Heart left ventricle (tissue), 16 donors: ENCODE measurements around the gene ACVRL1. TPM values are rescaled to one million over a fixed set of nuclear protein-coding genes. Genes with fewer than 3 reads are reported as not detected.
A peak's percentile ranks its signal among the peaks of the same experiment; 100 is the strongest.

Experiments used
- ATAC-seq, 4 donors: fragments of 200-7000 bp; cut with Tn5 transposase; one replicate each; pipeline ENCODE4 v1.9.1; 2020 to 2022; ENCODE audit warnings: moderate library complexity in 4 of 4, mild to moderate bottlenecking in 3 of 4, moderate number of reproducible peaks in 1 of 4
- DNase-seq, 5 donors: peaks; one replicate each; pipeline ENCODE4 v3.0.0-alpha.2; 2020
- H3K27ac ChIP-seq, 12 donors: fragments of 200-600 bp; sonication (generic) in 4 of 12; one replicate each; pipeline versions ENCODE4 v1.5.0 to v1.8.0; 2016 to 2022; ENCODE audit warnings: mild to moderate bottlenecking in 2 of 12
- H3K27me3 ChIP-seq, 9 donors: fragments of 200-600 bp; sonication (generic) in 2 of 9; one replicate each; pipeline versions ENCODE4 v1.5.1 to v1.8.0; 2016 to 2022; ENCODE audit warnings: mild to moderate bottlenecking in 3 of 9
- H3K36me3 ChIP-seq, 9 donors: fragments of 200-600 bp; sonication (generic) in 2 of 9; one replicate each; pipeline versions ENCODE4 v1.5.0 to v1.8.0; 2018 to 2022; ENCODE audit warnings: mild to moderate bottlenecking in 2 of 9
- H3K4me1 ChIP-seq, 12 donors: fragments of 200-600 bp; sonication (generic) in 4 of 12; one replicate each; pipeline versions ENCODE4 v1.5.0 to v1.8.0; 2016 to 2022; ENCODE audit warnings: mild to moderate bottlenecking in 3 of 12
- H3K4me3 ChIP-seq, 12 donors: fragments of 200-600 bp; sonication (generic) in 4 of 12; one replicate each; pipeline versions ENCODE4 v1.5.0 to v1.8.0; 2017 to 2022; ENCODE audit warnings: mild to moderate bottlenecking in 9 of 12, moderate library complexity in 4 of 12
- H3K9me3 ChIP-seq, 12 donors: fragments of 200-600 bp; sonication (generic) in 4 of 12; one replicate each; pipeline versions ENCODE4 v1.5.0 to v1.8.0; 2016 to 2022; ENCODE audit warnings: mild to moderate bottlenecking in 1 of 12
- POLR2A ChIP-seq, 2 donors: fragments of 450-650 bp; IDR thresholded peaks; one replicate each; pipeline ENCODE4 v1.6.1; 2017; ENCODE audit warnings: antibody characterized with exemption in 2 of 2, mild to moderate bottlenecking in 2 of 2, moderate library complexity in 2 of 2
- WGBS, 4 donors: extraction: QIAGEN DNeasy Blood & Tissue Kit in 2 of 4; methylation state at CpG; one replicate each; pipeline versions ENCODE4 v1.1.5 to v1.1.7; 2013 to 2018; 5-methylcytosine and 5-hydroxymethylcytosine counted together
- intact Hi-C, 10 donors: fragments of 100-400 bp; cut with DNase I; formaldehyde crosslinking; loops; one replicate each; pipeline versions ENCODE4 v1.11.1 to v1.14.2; 2022
- polyA plus RNA-seq, 2 donors: library from polyadenylated mRNA; stranded (reverse); fragments of 200-250 nt; gene quantifications; one replicate each; pipeline ENCODE4 v1.2.3, GENCODE V29; 2013
- total RNA-seq, 9 donors: library from RNA; depleted of rRNA in 2 of 9; stranded (reverse); fragments of >200 nt in 2 of 9; fragmentation: NEBNext Ultra II Directional in 3 of 9; extraction: Animal tissue kit (Norgen Biotek cat#: 25700) in 3 of 9; gene quantifications; one replicate each; pipeline versions ENCODE4 v1.1.0 to v1.2.4, GENCODE V29; 2016 to 2023
- TF ChIP-seq, protein P1 (sequence below), 12 donors: fragments of 200-600 bp; sonication (generic) in 4 of 12; IDR thresholded peaks; one replicate each; pipeline versions ENCODE4 v1.5.0 to v1.8.0; 2018 to 2022; ENCODE audit warnings: antibody characterized with exemption in 12 of 12, mild to moderate bottlenecking in 5 of 12
- donor health status: ischemic (EF 13 %, LVEDD 7.1; RV severe dilation, severe dysfunction).
- donor health status: healthy with polysubstance abuse.
- donor health status: DM: no; HTN: yes; CAD: no.
- donor health status: DM: no; HTN: no; CAD: no.
- donor health status: ischemic (EF 25% LVEDD 6.9; RV normal size, moderate dysfunction).
- donor health status: ischemic (EF 25% LVEDD 5.7; RV mildly dilated, moderate dysfunction).
- donor health status: healthy.
- donor health status: DM: yes; HTN: yes; CAD: no.
- donor health status: ischemic (EF 35%, LVEDD 5.7; RV mildly dilated, moderate dysfunction).
- donor health status: nonischemic (EF 11% LVEDD 7.7; RV severe dilation, severe dysfunction).
- donor health status: DM: yes; HTN: yes; CAD: no.
- donor health status: PGD.
- donor health status: ischemic (EF 29% LVEDD 5.4; RV normal size, mild dysfunction).
- donor health status: nonischemic (EF 23%, LVEDD 6.1; RV moderate dilation, normal function).

Gene ACVRL1
- total and polyA plus RNA-seq, 11 donors = 20.5 to 116 (median 33.4) TPM

DNA sequence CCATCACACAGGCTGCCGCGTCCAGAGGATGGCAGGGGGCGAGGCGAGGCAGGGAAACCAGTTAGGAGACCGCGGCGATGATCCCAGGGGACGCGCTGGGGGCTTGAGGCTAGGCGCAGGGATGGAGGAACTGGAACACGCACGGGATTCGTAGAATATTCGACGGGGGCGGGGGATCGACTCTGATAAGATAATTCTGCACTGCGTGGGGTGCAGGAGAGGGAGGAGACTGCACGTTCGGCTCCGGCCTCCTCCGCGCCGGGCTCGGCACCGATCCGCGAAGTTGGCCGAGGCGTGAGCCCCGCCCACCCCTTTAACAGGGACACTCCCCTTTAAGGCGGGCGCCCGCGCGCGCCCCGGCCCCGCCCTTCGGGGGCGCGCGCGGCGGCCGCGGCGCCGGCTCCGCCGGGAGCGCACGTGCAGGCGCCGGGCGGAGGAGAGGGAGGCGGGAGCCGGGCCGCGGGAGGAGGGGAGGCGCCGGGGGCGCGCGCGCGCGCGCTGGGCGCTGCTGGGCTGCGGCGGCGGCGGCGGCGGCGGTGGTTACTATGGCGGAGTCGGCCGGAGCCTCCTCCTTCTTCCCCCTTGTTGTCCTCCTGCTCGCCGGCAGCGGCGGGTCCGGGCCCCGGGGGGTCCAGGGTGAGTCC lies 44.0 kb downstream of the ACVRL1 start, which contains the start of gene ACVR1B:
TSS of gene ACVR1B (plus strand) at position 501 of the 644 bp plus-strand sequence. CDS start at position 546, 45 bp downstream.
- peak within 1 kb of the TSS; percentile 77 to 100 (median 99) for H3K4me3 ChIP-seq
- TF ChIP-seq, protein P1, sequence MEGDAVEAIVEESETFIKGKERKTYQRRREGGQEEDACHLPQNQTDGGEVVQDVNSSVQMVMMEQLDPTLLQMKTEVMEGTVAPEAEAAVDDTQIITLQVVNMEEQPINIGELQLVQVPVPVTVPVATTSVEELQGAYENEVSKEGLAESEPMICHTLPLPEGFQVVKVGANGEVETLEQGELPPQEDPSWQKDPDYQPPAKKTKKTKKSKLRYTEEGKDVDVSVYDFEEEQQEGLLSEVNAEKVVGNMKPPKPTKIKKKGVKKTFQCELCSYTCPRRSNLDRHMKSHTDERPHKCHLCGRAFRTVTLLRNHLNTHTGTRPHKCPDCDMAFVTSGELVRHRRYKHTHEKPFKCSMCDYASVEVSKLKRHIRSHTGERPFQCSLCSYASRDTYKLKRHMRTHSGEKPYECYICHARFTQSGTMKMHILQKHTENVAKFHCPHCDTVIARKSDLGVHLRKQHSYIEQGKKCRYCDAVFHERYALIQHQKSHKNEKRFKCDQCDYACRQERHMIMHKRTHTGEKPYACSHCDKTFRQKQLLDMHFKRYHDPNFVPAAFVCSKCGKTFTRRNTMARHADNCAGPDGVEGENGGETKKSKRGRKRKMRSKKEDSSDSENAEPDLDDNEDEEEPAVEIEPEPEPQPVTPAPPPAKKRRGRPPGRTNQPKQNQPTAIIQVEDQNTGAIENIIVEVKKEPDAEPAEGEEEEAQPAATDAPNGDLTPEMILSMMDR (IDR thresholded peaks at IDR 0.05) = no peak
- peak in 1 of 2 donors; percentile 37 for TF ChIP-seq POLR2A (IDR thresholded peaks at IDR 0.05)
- no peaks in the 10 kb centered on the region for H3K27me3 ChIP-seq
- ATAC-seq = peak; percentile 92 to 95 (median 94)
- no peaks in the 10 kb centered on the region for H3K9me3 ChIP-seq
- no peaks in the 10 kb centered on the region for H3K36me3 ChIP-seq
- intact Hi-C loops = loop anchor here in 1 of 10 donors (2.0 kb wide), 1 partner anchor 21 kb away; no protein-coding TSS in a partner anchor
- H3K4me1 ChIP-seq = peaks cover 8 to 47% (median 32%) of the 10 kb centered on the region in 12 donors
- WGBS, 4 donors = 0% methylated on average over 33 to 86 of the region's 86 CpGs
- peak; percentile 91 to 96 (median 92) for DNase-seq
- peak within 1 kb of the TSS; percentile 74 to 96 (median 90) for H3K27ac ChIP-seq

- Histone ChIP-seq H3K4me1 (peaks cover 8 to 47% (median 32%) of the 10 kb centered on the region in 12 donors), H3K9me3 (peaks cover 0 to 4% (median 0%) of the 10 kb centered on the region in 12 donors), H3K27me3 (no peaks in the 10 kb centered on the region), H3K36me3 (no peaks in the 10 kb centered on the region), H3K27ac (peak overlapping the region; percentile 74 to 96 (median 90)), H3K4me3 (peak overlapping the region; percentile 77 to 100 (median 99))
- ATAC-seq = peak in 3 of 4 donors; percentile 20 to 28 (median 22)
- intact Hi-C loops = loop anchor here in 1 of 10 donors (2.0 kb wide), 1 partner anchor 21 kb away; no protein-coding TSS in a partner anchor
- no peak for TF ChIP-seq POLR2A (IDR thresholded peaks at IDR 0.05)
- DNase-seq = peak; percentile 32 to 68 (median 46)
- WGBS, 4 donors = 1 to 5% (median 2%) methylated on average over 14 to 50 of the region's 50 CpGs
Measured at GRCh38 chr12:51951843-51952722, 44.8 kb downstream of the ACVRL1 start.

DNA sequence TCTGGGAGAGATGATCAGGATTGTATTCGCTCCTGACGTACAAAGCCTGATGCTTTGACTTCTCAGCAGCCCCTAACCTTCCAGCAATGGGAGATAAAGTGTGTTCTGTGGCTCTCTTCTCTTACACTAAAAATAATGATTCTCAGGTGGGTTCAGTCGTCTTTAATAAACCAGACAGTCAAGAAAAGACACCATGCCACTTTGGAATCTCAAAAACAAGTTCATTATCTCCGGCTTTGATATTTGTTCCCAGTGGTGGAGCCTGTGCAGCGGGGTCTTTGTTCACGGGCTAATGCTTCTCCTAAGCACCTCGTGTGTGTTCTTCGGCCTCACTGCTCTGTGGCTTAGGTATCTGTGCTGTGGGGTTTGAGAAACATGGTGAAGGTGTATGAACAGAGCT lies 45.8 kb downstream of the ACVRL1 start:
- intact Hi-C loops = no loop called here
- ATAC-seq (no peak), DNase-seq (no peak)
- Histone ChIP-seq H3K4me3 (peak overlapping the region in 10 of 12 donors; percentile 77 to 100 (median 99)), H3K27ac (peak overlapping the region in 11 of 12 donors; percentile 16 to 96 (median 91)), H3K27me3 (no peaks in the 10 kb centered on the region), H3K4me1 (peaks cover 8 to 51% (median 32%) of the 10 kb centered on the region in 12 donors), H3K9me3 (peaks cover 0 to 4% (median 0%) of the 10 kb centered on the region in 12 donors), H3K36me3 (no peaks in the 10 kb centered on the region)
- WGBS, 4 donors = 48 to 56% (median 51%) methylated on average over 8 of the region's 8 CpGs
- TF ChIP-seq, protein P1 (IDR thresholded peaks at IDR 0.05) = no peak
- no peak for TF ChIP-seq POLR2A (IDR thresholded peaks at IDR 0.05)

- no peaks in the 10 kb centered on the region for H3K27me3 ChIP-seq
- intact Hi-C loops = no loop called here
- H3K36me3 ChIP-seq = no peaks in the 10 kb centered on the region
- DNase-seq = no peak
- peak overlapping the region in 10 of 12 donors; percentile 33 to 96 (median 90) for H3K27ac ChIP-seq
- peaks cover 8 to 56% (median 35%) of the 10 kb centered on the region in 12 donors for H3K4me1 ChIP-seq
- 19 to 27% (median 24%) methylated on average over 4 of the region's 4 CpGs for WGBS, 4 donors
- H3K9me3 ChIP-seq = peaks cover 0 to 4% (median 0%) of the 10 kb centered on the region in 12 donors
- no peak for ATAC-seq
- H3K4me3 ChIP-seq = peak overlapping the region in 2 of 12 donors; percentile 4 to 100
- TF ChIP-seq, protein P1 (IDR thresholded peaks at IDR 0.05) = no peak
- TF ChIP-seq POLR2A (IDR thresholded peaks at IDR 0.05) = no peak
Measured at GRCh38 chr12:51953864-51954263, 46.6 kb downstream of the ACVRL1 start.
